Endothelial cell of umbilical vein (primary cell): ENCODE results near the gene AFF1. TPM values are rescaled to one million over a fixed set of nuclear protein-coding genes. Genes with fewer than 3 reads are reported as not detected.

Source experiments
- BruUV-seq: library from RNA; stranded (reverse); fragments of 400-500 nt; replicated peaks from 2 replicates; lab custom pipeline; 2021; lab: Mats Ljungman, UMichigan
- CTCF ChIA-PET: fragments of 300-600, 350-600 bp; sonication (Branson Sonifier 250); formaldehyde crosslinking; loops from one replicate; lab custom pipeline; 2021; ENCODE audit warnings: antibody characterized with exemption, inconsistent platforms; lab: Charles Lee
- POLR2A ChIA-PET: fragments of 300-600, 350-600 bp; sonication (Branson Sonifier 250); formaldehyde crosslinking; loops from one replicate; lab custom pipeline; 2021; ENCODE audit warnings: antibody characterized with exemption, inconsistent platforms; lab: Charles Lee
- DNase-seq: peaks from one replicate; pipeline ENCODE4 v3.0.0-alpha.2; 2011; ENCODE audit warnings: low read depth, low spot score
- FAIRE-seq: peaks from 2 replicates; lab custom pipeline; 2011; peaks lifted over from hg19 to GRCh38; lab: Jason Lieb, UNC
- H2AFZ ChIP-seq: 2 replicates; pipeline ENCODE4 v1.6.0; 2012; ENCODE audit warnings: low read depth, low read length, control low read depth, inconsistent platforms
- H3K27ac ChIP-seq: 2 replicates; pipeline ENCODE4 v1.5.1; 2011; ENCODE audit warnings: low read depth, mild to moderate bottlenecking, control low read depth, low read length, moderate library complexity; ENCODE audit not compliant: insufficient read depth
- H3K27me3 ChIP-seq, 2 experiments: 2 replicates each; pipeline versions ENCODE4 v1.6.0 to v1.6.1; 2011; ENCODE audit warnings: low read length in 2 of 2, mixed read lengths in 1 of 2; ENCODE audit not compliant: control insufficient read depth in 2 of 2, insufficient read depth in 2 of 2
- H3K36me3 ChIP-seq, 2 experiments: 2 replicates in 1 of 2; 3 replicates in 1 of 2; pipeline ENCODE4 v1.5.1; 2011; ENCODE audit warnings: low read length in 2 of 2, mild to moderate bottlenecking in 1 of 2, moderate library complexity in 1 of 2; ENCODE audit not compliant: control insufficient read depth in 2 of 2, insufficient read depth in 2 of 2; ENCODE audit errors: extremely low read depth in 1 of 2
- H3K4me1 ChIP-seq: 3 replicates; pipeline ENCODE4 v1.5.1; 2011; ENCODE audit warnings: mild to moderate bottlenecking, low read length; ENCODE audit not compliant: control insufficient read depth, insufficient read depth; ENCODE audit errors: extremely low read depth
- H3K4me2 ChIP-seq: 2 replicates; pipeline ENCODE4 v1.6.1; 2011; ENCODE audit warnings: low read length, control low read depth, mixed read lengths; ENCODE audit not compliant: insufficient read depth
- H3K4me3 ChIP-seq, 3 experiments: fragments of 200-600 bp in 1 of 3; sonication (generic), shearing (Covaris generic) in 1 of 3; replicated peaks in 1 of 3; 2 replicates each; pipeline ENCODE4 v1.5.1; 2011 to 2016; ENCODE audit warnings: control low read depth in 3 of 3, low read length in 3 of 3, mild to moderate bottlenecking in 2 of 3, inconsistent platforms in 1 of 3, low read depth in 1 of 3, moderate library complexity in 1 of 3; ENCODE audit not compliant: insufficient read depth in 1 of 3
- H3K79me2 ChIP-seq: 2 replicates; pipeline ENCODE4 v1.6.0; 2012; ENCODE audit warnings: low read length, inconsistent platforms; ENCODE audit not compliant: control insufficient read depth, insufficient read depth
- H3K9ac ChIP-seq: replicated peaks from 2 replicates; pipeline ENCODE3; 2011; ENCODE audit warnings: low read length, control low read depth; ENCODE audit not compliant: insufficient read depth; ENCODE audit errors: extremely low read depth
- H3K9me1 ChIP-seq: replicated peaks from 3 replicates; pipeline ENCODE4 v1.6.0; 2011; ENCODE audit warnings: mild to moderate bottlenecking, low read length; ENCODE audit not compliant: control insufficient read depth, insufficient read depth; ENCODE audit errors: extremely low read depth
- H3K9me3 ChIP-seq: replicated peaks from 2 replicates; pipeline ENCODE4 v1.5.1; 2012; ENCODE audit warnings: low read length, inconsistent platforms; ENCODE audit not compliant: control insufficient read depth, insufficient read depth
- H4K20me1 ChIP-seq: replicated peaks from 2 replicates; pipeline ENCODE3; 2011; ENCODE audit warnings: mild to moderate bottlenecking, low read length; ENCODE audit not compliant: control insufficient read depth, insufficient read depth; ENCODE audit errors: extremely low read depth
- EZH2 ChIP-seq: IDR thresholded peaks from 2 replicates; pipeline ENCODE4 v1.6.1; 2012; ENCODE audit warnings: borderline replicate concordance, low read depth, mild to moderate bottlenecking, moderate library complexity, low read length, inconsistent platforms; ENCODE audit not compliant: severe bottlenecking
- FOS ChIP-seq: IDR thresholded peaks from 2 replicates; pipeline ENCODE4 v1.6.1; 2011; ENCODE audit warnings: mild to moderate bottlenecking, low read length, moderate library complexity, borderline replicate concordance; ENCODE audit not compliant: insufficient read depth
- GATA2 ChIP-seq: IDR thresholded peaks from 2 replicates; pipeline ENCODE4 v1.7.0; 2011; ENCODE audit warnings: low read depth, mild to moderate bottlenecking, moderate library complexity, mixed read lengths, low read length; ENCODE audit not compliant: insufficient read length, insufficient read depth
- JUN ChIP-seq: IDR thresholded peaks from 2 replicates; pipeline ENCODE4 v1.6.1; 2011; ENCODE audit warnings: borderline replicate concordance, low read depth; ENCODE audit not compliant: insufficient read length, insufficient read depth
- MYC ChIP-seq: IDR thresholded peaks from one replicate; pipeline ENCODE4 v1.6.1; 2011; ENCODE audit warnings: mild to moderate bottlenecking, low read depth, low read length
- POLR2A ChIP-seq: IDR thresholded peaks from 2 replicates; pipeline ENCODE4 v1.6.1; 2012; ENCODE audit warnings: low read depth, mild to moderate bottlenecking, control low read depth, low read length
- POLR2AphosphoS5 ChIP-seq: IDR thresholded peaks from 2 replicates; pipeline ENCODE4 v1.6.1; 2012; ENCODE audit warnings: low read depth, mild to moderate bottlenecking, control low read depth, low read length, moderate library complexity; ENCODE audit not compliant: insufficient read depth
- dilution Hi-C: fragments of 300-500 bp; cut with MboI; formaldehyde crosslinking; loops from one replicate; pipeline ENCODE4 v1.15.0; 2019; ENCODE audit warnings: low sequenced_read_pairs; ENCODE audit not compliant: extremely low pct_ligation_motif_present
- intact Hi-C: fragments of 100-400 bp; cut with micrococcal nuclease; formaldehyde crosslinking; loops from one replicate; pipeline ENCODE4 v1.10.0; 2022
- polyA plus RNA-seq, 4 experiments: library from polyadenylated mRNA; depleted of rRNA in 3 of 4; stranded (reverse) in 3 of 4; unstranded in 1 of 4; fragments of >200 nt; gene quantifications; 2 replicates each; pipeline versions ENCODE4 v1.2.1 to v1.2.3, GENCODE V29; 2011 to 2012; ENCODE audit warnings: missing spikeins in 1 of 4
- total RNA-seq: library from RNA; stranded (reverse); gene quantifications from 2 replicates; pipeline ENCODE4 v1.2.3, GENCODE V29; 2021
- TF ChIP-seq, protein P1 (sequence below), 2 donors: IDR thresholded peaks; 1 replicate in 1 of 2; 2 replicates in 1 of 2; pipeline ENCODE4 v1.5.1; 2011; ENCODE audit warnings: low read length in 2 of 2, mild to moderate bottlenecking in 2 of 2, moderate library complexity in 2 of 2, control low read depth in 1 of 2, inconsistent platforms in 1 of 2, low read depth in 1 of 2; ENCODE audit not compliant: insufficient read depth in 1 of 2; ENCODE audit errors: extremely low read depth in 1 of 2
- TF ChIP-seq, protein P2 (sequence below): IDR thresholded peaks from 2 replicates; pipeline ENCODE4 v1.6.1; 2011; ENCODE audit not compliant: insufficient read depth, insufficient read length

Gene AFF1
- total and polyA plus RNA-seq, 2 donors (not counting 3 experiments of a cell fraction or from before 2014, with no cell fraction given), result 26.2 to 106 TPM

DNA sequence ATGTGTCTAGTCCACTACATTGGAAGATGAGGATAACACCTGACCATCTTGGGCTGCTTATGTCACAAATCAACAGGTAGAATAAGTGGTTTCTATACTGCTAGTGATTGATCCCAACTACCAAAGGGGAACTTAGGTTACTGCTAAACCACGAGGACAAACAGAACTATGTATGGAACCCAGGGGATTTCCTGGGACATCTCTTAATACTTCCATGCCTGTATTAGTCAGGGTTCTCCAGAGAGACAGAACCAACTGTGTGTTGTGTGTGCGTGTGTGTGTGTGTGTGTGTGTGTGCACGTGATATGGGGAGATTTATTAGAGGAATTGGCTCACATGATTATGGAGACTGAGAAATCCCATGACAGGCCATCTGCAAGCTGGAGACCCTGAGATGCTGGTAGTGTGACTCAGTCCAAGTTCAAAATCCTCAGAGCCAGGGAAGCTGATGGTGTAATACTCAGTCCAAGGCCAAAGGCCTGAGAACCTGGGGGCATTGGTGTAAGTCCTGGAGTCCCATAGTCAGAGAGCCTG, 16.2 kb upstream of the AFF1 start:
- no peaks in the 10 kb centered on the region for H4K20me1 ChIP-seq
- no peak overlapping the region for H3K4me3 ChIP-seq
- H3K27ac ChIP-seq, result no peak overlapping the region
- no peaks in the 10 kb centered on the region for H3K4me1 ChIP-seq
- no peak for FAIRE-seq
- H3K27me3 ChIP-seq, result no peaks in the 10 kb centered on the region
- no peaks in the 10 kb centered on the region for H3K9me3 ChIP-seq
- TF ChIP-seq, protein P1, sequence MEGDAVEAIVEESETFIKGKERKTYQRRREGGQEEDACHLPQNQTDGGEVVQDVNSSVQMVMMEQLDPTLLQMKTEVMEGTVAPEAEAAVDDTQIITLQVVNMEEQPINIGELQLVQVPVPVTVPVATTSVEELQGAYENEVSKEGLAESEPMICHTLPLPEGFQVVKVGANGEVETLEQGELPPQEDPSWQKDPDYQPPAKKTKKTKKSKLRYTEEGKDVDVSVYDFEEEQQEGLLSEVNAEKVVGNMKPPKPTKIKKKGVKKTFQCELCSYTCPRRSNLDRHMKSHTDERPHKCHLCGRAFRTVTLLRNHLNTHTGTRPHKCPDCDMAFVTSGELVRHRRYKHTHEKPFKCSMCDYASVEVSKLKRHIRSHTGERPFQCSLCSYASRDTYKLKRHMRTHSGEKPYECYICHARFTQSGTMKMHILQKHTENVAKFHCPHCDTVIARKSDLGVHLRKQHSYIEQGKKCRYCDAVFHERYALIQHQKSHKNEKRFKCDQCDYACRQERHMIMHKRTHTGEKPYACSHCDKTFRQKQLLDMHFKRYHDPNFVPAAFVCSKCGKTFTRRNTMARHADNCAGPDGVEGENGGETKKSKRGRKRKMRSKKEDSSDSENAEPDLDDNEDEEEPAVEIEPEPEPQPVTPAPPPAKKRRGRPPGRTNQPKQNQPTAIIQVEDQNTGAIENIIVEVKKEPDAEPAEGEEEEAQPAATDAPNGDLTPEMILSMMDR (IDR thresholded peaks at IDR 0.05; ENCODE audit: extremely low read depth in 1 of 2, insufficient read depth in 1 of 2, low read depth in 1 of 2, low read length in 2 of 2), result no peak
- TF ChIP-seq, protein P2, sequence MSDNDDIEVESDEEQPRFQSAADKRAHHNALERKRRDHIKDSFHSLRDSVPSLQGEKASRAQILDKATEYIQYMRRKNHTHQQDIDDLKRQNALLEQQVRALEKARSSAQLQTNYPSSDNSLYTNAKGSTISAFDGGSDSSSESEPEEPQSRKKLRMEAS, result no peak
- no peak for TF ChIP-seq FOS
- TF ChIP-seq EZH2, result no peak
- no peak for TF ChIP-seq GATA2
- TF ChIP-seq JUN, result no peak
- no peak for TF ChIP-seq MYC
- no peak for TF ChIP-seq POLR2AphosphoS5
- no peak for TF ChIP-seq POLR2A
- H3K36me3 ChIP-seq, result no peaks in the 10 kb centered on the region
- dilution Hi-C loops, result loop anchor here (25.0 kb wide), 1 partner anchor 194 kb away; no protein-coding TSS in a partner anchor
- no TSS peak for BruUV-seq
- no peak for DNase-seq
- no peak overlapping the region for H3K9ac ChIP-seq
- no peak overlapping the region for H2AFZ ChIP-seq
- ChIA-PET CTCF (interaction anchor here (9.1 kb wide), 1 partner anchor 173 kb away, joined by 157 read pairs; no protein-coding TSS in a partner anchor), POLR2A (no interaction called here)
- H3K9me1 ChIP-seq, result no peaks in the 10 kb centered on the region
- no peak overlapping the region for H3K4me2 ChIP-seq
- no peaks in the 10 kb centered on the region for H3K79me2 ChIP-seq
- intact Hi-C loops, result no loop called here
